Measurements from ENCODE around the gene CALN1. TPM values are rescaled to one million over a fixed set of nuclear protein-coding genes. Genes with fewer than 3 reads are reported as not detected.

Gene CALN1
- polyA plus RNA-seq, 3 donors = under 0.01 TPM; not detected in 2

DNA sequence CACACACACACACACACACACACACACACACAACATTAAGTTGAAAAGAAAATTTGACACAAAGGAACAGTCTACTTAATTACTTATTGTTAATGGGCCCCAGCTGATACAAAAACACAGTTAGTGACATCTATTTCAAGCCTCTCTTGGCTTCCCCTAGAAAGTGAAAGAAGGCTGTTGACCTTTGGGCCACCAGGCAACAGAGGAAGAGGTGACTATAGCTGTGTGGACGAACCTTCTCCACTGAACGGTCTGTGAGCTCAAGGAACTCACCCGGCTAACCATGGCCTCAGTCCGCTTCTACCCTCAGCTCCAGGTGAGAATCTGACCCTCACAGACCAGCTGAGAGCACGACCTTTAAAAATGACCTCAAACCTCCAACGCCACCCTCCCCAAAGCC, 32.9 kb upstream of the CALN1 start:
- TF ChIP-seq, protein P1, sequence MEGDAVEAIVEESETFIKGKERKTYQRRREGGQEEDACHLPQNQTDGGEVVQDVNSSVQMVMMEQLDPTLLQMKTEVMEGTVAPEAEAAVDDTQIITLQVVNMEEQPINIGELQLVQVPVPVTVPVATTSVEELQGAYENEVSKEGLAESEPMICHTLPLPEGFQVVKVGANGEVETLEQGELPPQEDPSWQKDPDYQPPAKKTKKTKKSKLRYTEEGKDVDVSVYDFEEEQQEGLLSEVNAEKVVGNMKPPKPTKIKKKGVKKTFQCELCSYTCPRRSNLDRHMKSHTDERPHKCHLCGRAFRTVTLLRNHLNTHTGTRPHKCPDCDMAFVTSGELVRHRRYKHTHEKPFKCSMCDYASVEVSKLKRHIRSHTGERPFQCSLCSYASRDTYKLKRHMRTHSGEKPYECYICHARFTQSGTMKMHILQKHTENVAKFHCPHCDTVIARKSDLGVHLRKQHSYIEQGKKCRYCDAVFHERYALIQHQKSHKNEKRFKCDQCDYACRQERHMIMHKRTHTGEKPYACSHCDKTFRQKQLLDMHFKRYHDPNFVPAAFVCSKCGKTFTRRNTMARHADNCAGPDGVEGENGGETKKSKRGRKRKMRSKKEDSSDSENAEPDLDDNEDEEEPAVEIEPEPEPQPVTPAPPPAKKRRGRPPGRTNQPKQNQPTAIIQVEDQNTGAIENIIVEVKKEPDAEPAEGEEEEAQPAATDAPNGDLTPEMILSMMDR (IDR thresholded peaks at IDR 0.05) = no peak
- H3K4me3 ChIP-seq (replicated peaks in 1 of 3; ENCODE audit: low read depth in 2 of 3, low read length in 3 of 3) = no peak overlapping the region

DNA sequence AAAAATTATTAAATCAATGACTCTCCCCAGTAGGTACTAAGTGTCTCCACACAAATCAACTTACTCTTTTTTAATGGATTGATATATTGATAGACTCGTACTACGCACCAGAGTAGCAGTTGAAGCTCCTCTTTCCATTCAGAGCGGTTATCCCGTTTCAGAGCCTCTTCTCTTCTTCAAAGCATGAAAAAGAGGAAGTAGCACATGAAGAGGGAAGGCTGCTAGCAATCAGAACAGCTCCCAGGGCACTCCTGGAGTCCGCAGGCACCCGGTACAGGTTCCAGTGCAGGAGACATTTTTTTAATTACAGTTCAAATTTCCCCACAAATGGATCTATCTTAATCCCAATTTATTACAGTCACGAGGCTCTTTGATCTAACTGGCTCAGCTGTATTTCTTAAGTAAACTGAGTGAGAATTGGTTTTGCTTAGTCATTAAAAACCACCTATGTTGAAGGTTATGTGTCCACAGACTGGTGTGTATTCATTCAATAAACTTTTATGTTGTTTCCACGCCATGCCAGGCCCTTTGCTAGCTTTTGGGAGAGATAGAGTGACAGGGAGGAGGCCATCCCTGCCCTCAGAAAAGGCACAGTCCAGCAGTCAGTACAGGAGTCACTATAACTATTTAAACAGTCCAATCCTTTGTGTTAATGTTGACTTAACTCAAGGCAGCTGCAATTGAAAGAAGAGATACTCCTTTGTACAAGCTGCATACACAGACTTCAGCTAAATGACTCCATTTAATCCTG, 32.1 kb upstream of the CALN1 start:
- no peak overlapping the region for H3K27ac Mint-ChIP-seq
- DNase-seq = peak; percentile 16 to 34 (median 29)
- TF ChIP-seq, protein P1 (IDR thresholded peaks at IDR 0.05) = no peak
- peaks cover 10 to 16% (median 11%) of the 10 kb centered on the region in 3 donors for H3K27me3 Mint-ChIP-seq (ENCODE audit: low read depth in 3 of 3)
- peaks cover 0 to 3% (median 0%) of the 10 kb centered on the region in 7 donors for H3K9me3 Mint-ChIP-seq
- Histone ChIP-seq H3K36me3 (replicated peaks in 1 of 2; ENCODE audit: control insufficient read depth in 1 of 2, insufficient read depth in 2 of 2, low read length in 2 of 2) (no peaks in the 10 kb centered on the region), H3K4me1 (ENCODE audit: control insufficient read depth in 1 of 2, insufficient read depth in 2 of 2, low read length in 2 of 2) (peaks cover 0 to 4% of the 10 kb centered on the region in 2 donors), H4K20me1 (ENCODE audit: insufficient read depth, low read length) (no peaks in the 10 kb centered on the region), H3K27me3 (ENCODE audit: control insufficient read depth in 2 of 2, insufficient read depth in 2 of 2, low read length in 2 of 2) (peaks cover 0 to 6% of the 10 kb centered on the region in 2 donors), H3K79me2 (ENCODE audit: insufficient read depth, low read length) (no peaks in the 10 kb centered on the region), H3K4me2 (replicated peaks; ENCODE audit: extremely low read depth, low read length, poor library complexity, severe bottlenecking) (no peak overlapping the region), H3K9ac (ENCODE audit: insufficient read depth, low read length, poor library complexity, severe bottlenecking) (no peak overlapping the region), H3K9me3 (replicated peaks in 1 of 2; ENCODE audit: control insufficient read depth in 1 of 2, insufficient read depth in 1 of 2, low read length in 2 of 2) (no peaks in the 10 kb centered on the region), H2AFZ (ENCODE audit: insufficient read depth, low read depth, low read length, poor library complexity, severe bottlenecking) (no peak overlapping the region), H3K27ac (ENCODE audit: low read depth in 1 of 2, low read length in 2 of 2) (no peak overlapping the region), H3K4me3 (replicated peaks in 1 of 3; ENCODE audit: low read depth in 2 of 3, low read length in 3 of 3) (no peak overlapping the region)
- H3K4me3 Mint-ChIP-seq = peak overlapping the region in 1 of 2 donors; percentile 41
- peaks cover 9% of the 10 kb centered on the region for H3K4me1 Mint-ChIP-seq
- intact Hi-C loops (cut with micrococcal nuclease) = no loop called here
- no peaks in the 10 kb centered on the region for H3K36me3 Mint-ChIP-seq
- WGBS (ENCODE audit: insufficient coverage) = 33% methylated on average over 1 of the region's 8 CpGs

More for the DNA sequence above, 32.9 kb upstream of the CALN1 start:
- H3K4me1 Mint-ChIP-seq = peaks cover 9% of the 10 kb centered on the region
- peaks cover 0 to 4% of the 10 kb centered on the region in 2 donors for H3K4me1 ChIP-seq (ENCODE audit: control insufficient read depth in 1 of 2, insufficient read depth in 2 of 2, low read length in 2 of 2)
- H3K27ac ChIP-seq (ENCODE audit: low read depth in 1 of 2, low read length in 2 of 2) = no peak overlapping the region
- intact Hi-C loops (cut with micrococcal nuclease) = no loop called here
- peak overlapping the region in 1 of 2 donors; percentile 46 for H3K4me3 Mint-ChIP-seq
- no peaks in the 10 kb centered on the region for H3K79me2 ChIP-seq (ENCODE audit: insufficient read depth, low read length)
- WGBS (ENCODE audit: insufficient coverage) = 81% methylated on average over 6 of the region's 6 CpGs
- peaks cover 11 to 16% (median 12%) of the 10 kb centered on the region in 3 donors for H3K27me3 Mint-ChIP-seq (ENCODE audit: low read depth in 3 of 3)
- peaks cover 0 to 6% of the 10 kb centered on the region in 2 donors for H3K27me3 ChIP-seq (ENCODE audit: control insufficient read depth in 2 of 2, insufficient read depth in 2 of 2, low read length in 2 of 2)
- H3K9me3 Mint-ChIP-seq = peaks cover 0 to 3% (median 0%) of the 10 kb centered on the region in 7 donors
- H3K4me2 ChIP-seq (replicated peaks; ENCODE audit: extremely low read depth, low read length, poor library complexity, severe bottlenecking) = no peak overlapping the region
- no peak for DNase-seq
- H2AFZ ChIP-seq (ENCODE audit: insufficient read depth, low read depth, low read length, poor library complexity, severe bottlenecking) = no peak overlapping the region
- no peaks in the 10 kb centered on the region for H4K20me1 ChIP-seq (ENCODE audit: insufficient read depth, low read length)
- H3K36me3 ChIP-seq (replicated peaks in 1 of 2; ENCODE audit: control insufficient read depth in 1 of 2, insufficient read depth in 2 of 2, low read length in 2 of 2) = no peaks in the 10 kb centered on the region
- H3K27ac Mint-ChIP-seq = peak overlapping the region in 2 of 7 donors; percentile 44 to 45
- no peaks in the 10 kb centered on the region for H3K36me3 Mint-ChIP-seq
- H3K9ac ChIP-seq (ENCODE audit: insufficient read depth, low read length, poor library complexity, severe bottlenecking) = no peak overlapping the region
- H3K9me3 ChIP-seq (replicated peaks in 1 of 2; ENCODE audit: control insufficient read depth in 1 of 2, insufficient read depth in 1 of 2, low read length in 2 of 2) = no peaks in the 10 kb centered on the region

Measured in CD14-positive monocyte (primary cell).